ENCODE data around the gene RND2. TPM values are rescaled to one million over a fixed set of nuclear protein-coding genes. Genes with fewer than 3 reads are reported as not detected.
"Not testable (repeated sequence)": the region's sequence is repeated elsewhere in the genome, so short reads cannot be mapped to it uniquely, and the experiment has no call there.

Gene RND2
- total and polyA plus RNA-seq, 9 of the 15 experiments (the other 6 are each of a cell fraction or from before 2014, with no cell fraction given): 0.15 to 1.9 (median 0.98) TPM

GRCh38 chr17:42993913-42994312 lies 31.1 kb upstream of the RND2 start:
- intact Hi-C loops (cut with micrococcal nuclease); BruUV-seq (replicated peaks); H3K4me2 ChIP-seq (ENCODE audit: insufficient read depth, low read length); H2AFZ ChIP-seq (ENCODE audit: low read depth, low read length); CTCF ChIA-PET (ENCODE audit: low intra/inter-chr PET ratio); POLR2A ChIA-PET; H3K4me3 ChIP-seq; in situ Hi-C loops (cut with MboI); H3K79me2 ChIP-seq (ENCODE audit: control insufficient read depth, insufficient read depth, low read length); H3K9me1 ChIP-seq (ENCODE audit: control insufficient read depth, insufficient read depth, low read length); ATAC-seq; H3K27me3 ChIP-seq (ENCODE audit: control insufficient read depth in 2 of 2, insufficient read depth in 2 of 2, low read length in 2 of 2); DNase-seq (ENCODE audit: extremely low read depth in 1 of 4, low spot score in 3 of 4); FAIRE-seq; H4K20me1 ChIP-seq (replicated peaks; ENCODE audit: control insufficient read depth, insufficient read depth, low read length); H3K4me1 ChIP-seq (replicated peaks in 1 of 2; ENCODE audit: control insufficient read depth in 2 of 2, insufficient read depth in 2 of 2, low read length in 2 of 2); H3K9ac ChIP-seq (ENCODE audit: insufficient read depth in 1 of 2, low read depth in 2 of 2, low read length in 2 of 2); H3K27ac ChIP-seq (ENCODE audit: extremely low read depth, low read depth, low read length); H3K9me3 ChIP-seq (replicated peaks; ENCODE audit: control insufficient read depth, insufficient read depth, low read depth, low read length): not testable (repeated sequence)
- WGBS (ENCODE audit: insufficient coverage, low coverage, missing lambda C conversion rate): 78% methylated on average over 8 of the region's 10 CpGs
- H3K36me3 ChIP-seq (ENCODE audit: control insufficient read depth, insufficient read depth, low read length): peaks cover 57% of the 10 kb centered on the region

GRCh38 chr17:42997390-42997983 lies 27.5 kb upstream of the RND2 start:
- Histone ChIP-seq H3K9ac (ENCODE audit: insufficient read depth in 1 of 2, low read depth in 2 of 2, low read length in 2 of 2) (peak overlapping the region; percentile 40 to 95; a peak in 3 of 4 replicates), H3K9me3 (replicated peaks; ENCODE audit: control insufficient read depth, insufficient read depth, low read depth, low read length) (no peaks in the 10 kb centered on the region), H3K4me1 (replicated peaks in 1 of 2; ENCODE audit: control insufficient read depth in 2 of 2, insufficient read depth in 2 of 2, low read length in 2 of 2) (peaks cover 14 to 18% of the 10 kb centered on the region in 2 experiments; a peak in 4 of 5 replicates), H2AFZ (ENCODE audit: low read depth, low read length) (peak overlapping the region; percentile 85), H3K27me3 (ENCODE audit: control insufficient read depth in 2 of 2, insufficient read depth in 2 of 2, low read length in 2 of 2) (no peaks in the 10 kb centered on the region), H3K79me2 (ENCODE audit: control insufficient read depth, insufficient read depth, low read length) (peaks cover 33% of the 10 kb centered on the region), H3K9me1 (ENCODE audit: control insufficient read depth, insufficient read depth, low read length) (no peaks in the 10 kb centered on the region), H3K4me3 (peak overlapping the region; percentile 93), H3K36me3 (ENCODE audit: control insufficient read depth, insufficient read depth, low read length) (peaks cover 59% of the 10 kb centered on the region), H3K4me2 (ENCODE audit: insufficient read depth, low read length) (peak overlapping the region; percentile 99), H3K27ac (ENCODE audit: extremely low read depth, low read depth, low read length) (peak overlapping the region; percentile 94), H4K20me1 (replicated peaks; ENCODE audit: control insufficient read depth, insufficient read depth, low read length) (peaks cover 2% of the 10 kb centered on the region; the same call in 1 of the 2 replicates)
- 9% methylated on average over 5 of the region's 5 CpGs for WGBS (ENCODE audit: insufficient coverage, low coverage, missing lambda C conversion rate)
- BruUV-seq (replicated peaks): TSS peak; percentile 48
- DNase-seq (ENCODE audit: extremely low read depth in 1 of 4, low spot score in 3 of 4) (no peak), FAIRE-seq (no peak), ATAC-seq (no peak)
- in situ Hi-C loops (cut with MboI): no loop called here
- TF ChIP-seq LARP7 (IDR thresholded peaks at IDR 0.05) (no peak), MEIS2 (IDR thresholded peaks at IDR 0.05; ENCODE audit: partially characterized antibody) (no peak), STAT5A (IDR thresholded peaks at IDR 0.05; ENCODE audit: borderline replicate concordance, low read length) (0 out of 2 replicates have a peak, but pooled peaks have one; percentile 5), HNRNPLL (IDR thresholded peaks at IDR 0.05; ENCODE audit: low read depth, low read length, poor library complexity, severe bottlenecking) (no peak), U2AF2 (optimal IDR thresholded peaks at IDR 0.05; ENCODE audit: low read depth, low read length) (no peak), BRD9 (IDR thresholded peaks at IDR 0.05; ENCODE audit: low read depth, partially characterized antibody) (peak; percentile 15), ZNF175 (CRISPR knock-in tag; IDR thresholded peaks at IDR 0.05; ENCODE audit: low read depth) (peak; percentile 20; the same call in 1 of the 2 replicates)
- TF ChIP-seq, protein P1, sequence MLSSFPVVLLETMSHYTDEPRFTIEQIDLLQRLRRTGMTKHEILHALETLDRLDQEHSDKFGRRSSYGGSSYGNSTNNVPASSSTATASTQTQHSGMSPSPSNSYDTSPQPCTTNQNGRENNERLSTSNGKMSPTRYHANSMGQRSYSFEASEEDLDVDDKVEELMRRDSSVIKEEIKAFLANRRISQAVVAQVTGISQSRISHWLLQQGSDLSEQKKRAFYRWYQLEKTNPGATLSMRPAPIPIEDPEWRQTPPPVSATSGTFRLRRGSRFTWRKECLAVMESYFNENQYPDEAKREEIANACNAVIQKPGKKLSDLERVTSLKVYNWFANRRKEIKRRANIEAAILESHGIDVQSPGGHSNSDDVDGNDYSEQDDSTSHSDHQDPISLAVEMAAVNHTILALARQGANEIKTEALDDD (IDR thresholded peaks at IDR 0.05): peak; percentile 31; the same call in 1 of the 2 replicates
- TF ChIP-seq, protein P2, sequence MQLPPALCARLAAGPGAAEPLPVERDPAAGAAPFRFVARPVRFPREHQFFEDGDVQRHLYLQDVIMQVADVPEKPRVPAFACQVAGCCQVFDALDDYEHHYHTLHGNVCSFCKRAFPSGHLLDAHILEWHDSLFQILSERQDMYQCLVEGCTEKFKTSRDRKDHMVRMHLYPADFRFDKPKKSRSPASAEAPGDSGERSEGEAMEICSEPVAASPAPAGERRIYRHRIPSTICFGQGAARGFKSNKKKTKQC (CRISPR knock-in tag; IDR thresholded peaks at IDR 0.05): no peak
- intact Hi-C loops (cut with micrococcal nuclease): loop anchor here (5.0 kb wide), 1 partner anchor 60 kb away; no protein-coding TSS in a partner anchor
- ChIA-PET POLR2A (interaction anchor here (0.5 to 2.7 kb wide), 33 partner anchors 9 to 420 kb away, joined by 3 to 31 read pairs (median 5); partner anchors contain the start of genes AOC2, BECN1, IFI35 and NBR1), CTCF (ENCODE audit: low intra/inter-chr PET ratio) (interaction anchor here (0.6 to 1.4 kb wide), 5 partner anchors 59 to 486 kb away, joined by 3 to 8 read pairs (median 3); partner anchors contain the start of genes AOC2, DHX8 and PSME3)

Measured in K562 (cell line).